ENCODE measurements around the gene APCDD1L.

GRCh38 chr20:58531063-58531462 lies 15.9 kb upstream of the APCDD1L start:
- TF ChIP-seq CTCF (IDR thresholded peaks at IDR 0.05; ENCODE audit: low read length) = no peak
- no peak for TF ChIP-seq EZH2 (IDR thresholded peaks at IDR 0.05; ENCODE audit: borderline replicate concordance, low read length)
